ENCODE results near the gene SVIP. TPM values are rescaled to one million over a fixed set of nuclear protein-coding genes. Genes with fewer than 3 reads are reported as not detected.

Gene SVIP, protein sequence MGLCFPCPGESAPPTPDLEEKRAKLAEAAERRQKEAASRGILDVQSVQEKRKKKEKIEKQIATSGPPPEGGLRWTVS
- 25.7 and 27.0 TPM in 2 replicates for total RNA-seq
- long read RNA-seq, full-length matches to known transcripts: 25 of 29 reads
- long read RNA-seq, partial matches to known transcripts: 2 of 29 reads
- long read RNA-seq, other reads (novel, unspliced or antisense): 2 of 29 reads

GRCh38 chr11:22829231-22830081 lies at the start of gene SVIP:
Gene SVIP, minus strand, starts transcription at chr11:22829801. Its CDS starts 53 bp downstream, at chr11:22829748.
- TF ChIP-seq CTCF (IDR thresholded peaks at IDR 0.05; ENCODE audit: unreplicated experiment): peak; percentile 68
- H3K4me3 Mint-ChIP-seq (ENCODE audit: low read depth): peak within 1 kb of the TSS; percentile 94
- peak within 1 kb of the TSS; percentile 98 for H3K27ac Mint-ChIP-seq
- peaks cover 15% of the 10 kb centered on the region for H3K4me1 Mint-ChIP-seq (ENCODE audit: low read depth)
- H3K9me3 Mint-ChIP-seq (ENCODE audit: low read depth): peaks cover 3% of the 10 kb centered on the region
- DNase-seq (ENCODE audit: low spot score, unreplicated experiment): peak; percentile 92
- peaks cover 6% of the 10 kb centered on the region for H3K36me3 Mint-ChIP-seq (ENCODE audit: insufficient read depth)
- H3K27me3 Mint-ChIP-seq: no peaks in the 10 kb centered on the region

DNA sequence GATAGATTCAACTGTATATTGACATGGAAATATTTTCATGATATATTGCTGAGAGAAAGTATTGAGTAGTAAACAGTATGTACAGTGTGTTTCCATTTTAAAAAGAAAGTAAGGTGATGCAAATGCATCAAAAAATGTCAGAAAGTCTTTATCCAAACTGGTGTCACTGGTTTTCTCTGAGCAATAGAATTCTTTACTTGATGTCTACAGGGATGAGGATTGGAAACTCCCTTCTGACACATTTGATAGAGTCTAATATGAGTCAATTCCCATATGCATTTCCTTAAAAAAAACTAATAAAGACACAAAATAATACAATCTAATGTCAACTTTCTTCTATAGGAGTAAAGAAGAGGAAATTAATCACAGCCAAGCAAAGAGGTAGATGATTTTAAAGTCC lies 49.0 kb upstream of the SVIP start:
- Mint-ChIP-seq H3K4me1 (ENCODE audit: low read depth) (peaks cover 7% of the 10 kb centered on the region), H3K27me3 (no peaks in the 10 kb centered on the region), H3K9me3 (ENCODE audit: low read depth) (no peaks in the 10 kb centered on the region), H3K27ac (no peak overlapping the region), H3K36me3 (ENCODE audit: insufficient read depth) (no peaks in the 10 kb centered on the region), H3K4me3 (ENCODE audit: low read depth) (no peak overlapping the region)
- no peak for DNase-seq (ENCODE audit: low spot score, unreplicated experiment)
- no peak for TF ChIP-seq CTCF (IDR thresholded peaks at IDR 0.05; ENCODE audit: unreplicated experiment)

DNA sequence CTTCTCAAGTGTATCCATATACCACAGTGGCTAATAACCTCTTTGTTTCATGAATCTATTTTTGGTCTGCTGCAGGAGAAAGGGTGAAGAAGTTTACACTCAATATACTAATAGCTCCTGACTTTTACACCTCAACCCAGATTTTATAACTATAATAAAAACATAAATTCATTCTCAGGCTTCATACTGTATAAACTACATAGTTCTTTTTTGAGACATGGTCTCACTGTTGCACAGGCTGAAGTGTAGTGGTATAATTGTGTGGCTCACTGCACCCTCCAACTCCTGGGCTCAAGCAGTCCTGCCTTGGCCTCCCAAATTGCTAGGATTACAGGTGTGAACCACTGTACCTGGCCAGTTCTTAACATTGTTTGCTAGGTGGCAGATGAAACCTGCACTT lies 48.4 kb upstream of the SVIP start:
- H3K9me3 Mint-ChIP-seq (ENCODE audit: low read depth): no peaks in the 10 kb centered on the region

GRCh38 chr11:22875869-22876473 lies 46.4 kb upstream of the SVIP start:
- no peaks in the 10 kb centered on the region for H3K36me3 Mint-ChIP-seq (ENCODE audit: insufficient read depth)
- H3K27me3 Mint-ChIP-seq: no peaks in the 10 kb centered on the region
- TF ChIP-seq CTCF (IDR thresholded peaks at IDR 0.05; ENCODE audit: unreplicated experiment): peak; percentile 94
- peaks cover 7% of the 10 kb centered on the region for H3K4me1 Mint-ChIP-seq (ENCODE audit: low read depth)
- H3K27ac Mint-ChIP-seq: no peak overlapping the region
- no peaks in the 10 kb centered on the region for H3K9me3 Mint-ChIP-seq (ENCODE audit: low read depth)
- DNase-seq (ENCODE audit: low spot score, unreplicated experiment): peak; percentile 47
- H3K4me3 Mint-ChIP-seq (ENCODE audit: low read depth): no peak overlapping the region

More for the DNA sequence above, 48.4 kb upstream of the SVIP start:
- H3K27ac Mint-ChIP-seq: no peak overlapping the region
- H3K36me3 Mint-ChIP-seq (ENCODE audit: insufficient read depth): no peaks in the 10 kb centered on the region
- DNase-seq (ENCODE audit: low spot score, unreplicated experiment): no peak
- H3K27me3 Mint-ChIP-seq: no peaks in the 10 kb centered on the region
- no peak overlapping the region for H3K4me3 Mint-ChIP-seq (ENCODE audit: low read depth)
- no peak for TF ChIP-seq CTCF (IDR thresholded peaks at IDR 0.05; ENCODE audit: unreplicated experiment)
- H3K4me1 Mint-ChIP-seq (ENCODE audit: low read depth): peaks cover 7% of the 10 kb centered on the region

GRCh38 chr11:22869325-22869724 lies 39.7 kb upstream of the SVIP start:
- Mint-ChIP-seq H3K27me3 (no peaks in the 10 kb centered on the region), H3K4me1 (ENCODE audit: low read depth) (no peaks in the 10 kb centered on the region), H3K27ac (no peak overlapping the region), H3K36me3 (ENCODE audit: insufficient read depth) (no peaks in the 10 kb centered on the region), H3K9me3 (ENCODE audit: low read depth) (no peaks in the 10 kb centered on the region), H3K4me3 (ENCODE audit: low read depth) (no peak overlapping the region)
- no peak for DNase-seq (ENCODE audit: low spot score, unreplicated experiment)
- no peak for TF ChIP-seq CTCF (IDR thresholded peaks at IDR 0.05; ENCODE audit: unreplicated experiment)

All from progenitor cell of endocrine pancreas (in vitro differentiated cells).